Activated naive CD8-positive, alpha-beta T cell treated with anti-CD3 and anti-CD28 coated beads, Interleukin-2, amount 10 ng/mL, durations not matched to agents 7 days and 5 days (primary cell): Measurements from ENCODE around the gene OR2B3. TPM values are rescaled to one million over a fixed set of nuclear protein-coding genes. Genes with fewer than 3 reads are reported as not detected.
"Not testable (repeated sequence)": the region's sequence is repeated elsewhere in the genome, so short reads cannot be mapped to it uniquely, and the experiment has no call there.

Experiments used
- ATAC-seq: fragments of 150-1000 bp; cut with Tn5 transposase; one replicate; pipeline ENCODE4 v1.10.0; 2021; ENCODE audit warnings: low read depth, moderate library complexity
- POLR2A ChIA-PET: fragments of 350-600 bp; sonication (Branson Sonifier 250); formaldehyde crosslinking; loops from one replicate; lab custom pipeline; 2021; ENCODE audit warnings: antibody characterized with exemption; lab: Charles Lee
- DNase-seq: peaks from one replicate; pipeline ENCODE4 v3.0.0; 2021
- H3K27ac Mint-ChIP-seq: one replicate; pipeline ENCODE4 v1.8.0; 2022; ENCODE audit warnings: mild to moderate bottlenecking, mixed read lengths
- H3K27me3 Mint-ChIP-seq: one replicate; pipeline ENCODE4 v1.8.0; 2022; ENCODE audit warnings: mild to moderate bottlenecking, moderate library complexity, mixed read lengths
- H3K36me3 Mint-ChIP-seq: one replicate; pipeline ENCODE4 v1.8.0; 2021; ENCODE audit warnings: mild to moderate bottlenecking, mixed read lengths
- H3K4me1 Mint-ChIP-seq: one replicate; pipeline ENCODE4 v1.8.0; 2021; ENCODE audit warnings: mixed read lengths
- H3K4me3 Mint-ChIP-seq: one replicate; pipeline ENCODE4 v1.8.0; 2022; ENCODE audit warnings: mild to moderate bottlenecking, moderate library complexity, mixed read lengths
- H3K9me3 Mint-ChIP-seq: one replicate; pipeline ENCODE4 v1.8.0; 2021; ENCODE audit warnings: mixed read lengths
- total RNA-seq, 2 experiments: library from RNA; stranded (reverse); gene quantifications; one replicate each; pipeline ENCODE4 v1.2.3, GENCODE V29; 2021

The OR2B3 gene
- not detected for total RNA-seq

GRCh38 chr6:29087213-29087612 lies at the start of gene OR2B3:
Gene OR2B3 (minus strand): TSS chr6:29087313. CDS start chr6:29087248, 65 bp downstream.
- Mint-ChIP-seq H3K4me1 (no peaks in the 10 kb centered on the region), H3K27me3 (peaks cover 5% of the 10 kb centered on the region), H3K4me3 (no peak within 1 kb of the TSS), H3K9me3 (no peaks in the 10 kb centered on the region), H3K36me3 (no peaks in the 10 kb centered on the region), H3K27ac (no peak within 1 kb of the TSS)
- ATAC-seq (no peak), DNase-seq (no peak)
- POLR2A ChIA-PET = no interaction called here

GRCh38 chr6:29131691-29132090 lies 44.6 kb upstream of the OR2B3 start:
- ATAC-seq (no peak), DNase-seq (no peak)
- no peak overlapping the region for H3K27ac Mint-ChIP-seq
- H3K9me3 Mint-ChIP-seq = no peaks in the 10 kb centered on the region
- no peaks in the 10 kb centered on the region for H3K36me3 Mint-ChIP-seq
- no peaks in the 10 kb centered on the region for H3K4me1 Mint-ChIP-seq
- H3K4me3 Mint-ChIP-seq = no peak overlapping the region
- peaks cover 20% of the 10 kb centered on the region for H3K27me3 Mint-ChIP-seq
- POLR2A ChIA-PET = no interaction called here

GRCh38 chr6:29130644-29131043 lies 43.5 kb upstream of the OR2B3 start:
- H3K36me3 Mint-ChIP-seq = no peaks in the 10 kb centered on the region
- no peaks in the 10 kb centered on the region for H3K9me3 Mint-ChIP-seq
- H3K27ac Mint-ChIP-seq = no peak overlapping the region
- POLR2A ChIA-PET = no interaction called here
- H3K4me1 Mint-ChIP-seq = no peaks in the 10 kb centered on the region
- DNase-seq (no peak), ATAC-seq (no peak)
- H3K4me3 Mint-ChIP-seq = no peak overlapping the region
- peaks cover 20% of the 10 kb centered on the region for H3K27me3 Mint-ChIP-seq

GRCh38 chr6:29129326-29130012 lies 42.4 kb upstream of the OR2B3 start:
- Mint-ChIP-seq H3K27ac (no peak overlapping the region), H3K4me1 (no peaks in the 10 kb centered on the region), H3K36me3 (no peaks in the 10 kb centered on the region), H3K27me3 (peaks cover 16% of the 10 kb centered on the region), H3K9me3 (no peaks in the 10 kb centered on the region), H3K4me3 (no peak overlapping the region)
- ATAC-seq (no peak), DNase-seq (no peak)
- POLR2A ChIA-PET = no interaction called here

- H3K27ac Mint-ChIP-seq, POLR2A ChIA-PET, DNase-seq, H3K4me3 Mint-ChIP-seq, ATAC-seq, H3K36me3 Mint-ChIP-seq, H3K4me1 Mint-ChIP-seq, H3K27me3 Mint-ChIP-seq, H3K9me3 Mint-ChIP-seq: not testable (repeated sequence)
These were observed 27.9 kb upstream of the OR2B3 start for GRCh38 chr6:29114964-29115363.

- DNase-seq (no peak), ATAC-seq (no peak)
- Mint-ChIP-seq H3K4me1 (no peaks in the 10 kb centered on the region), H3K4me3 (no peak overlapping the region), H3K27ac (no peak overlapping the region), H3K9me3 (no peaks in the 10 kb centered on the region), H3K27me3 (peaks cover 14% of the 10 kb centered on the region), H3K36me3 (no peaks in the 10 kb centered on the region)
- POLR2A ChIA-PET = no interaction called here
These were observed 25.0 kb upstream of the OR2B3 start for GRCh38 chr6:29112135-29112534.

- no peak within 1 kb of the TSS for H3K4me3 Mint-ChIP-seq
- H3K9me3 Mint-ChIP-seq = no peaks in the 10 kb centered on the region
- POLR2A ChIA-PET = no interaction called here
- H3K4me1 Mint-ChIP-seq = no peaks in the 10 kb centered on the region
- H3K36me3 Mint-ChIP-seq = no peaks in the 10 kb centered on the region
- no peak within 1 kb of the TSS for H3K27ac Mint-ChIP-seq
- no peak for ATAC-seq
- no peak for DNase-seq
- H3K27me3 Mint-ChIP-seq = peaks cover 18% of the 10 kb centered on the region
These were observed 20.6 kb upstream of the OR2B3 start, which contains the start of gene OR2J3 for GRCh38 chr6:29107758-29108157. Gene OR2J3 (plus strand): TSS chr6:29108058. CDS start chr6:29111891, 3,833 bp downstream.

- H3K4me3 Mint-ChIP-seq = no peak within 1 kb of the TSS
- ATAC-seq = no peak
- POLR2A ChIA-PET = no interaction called here
- no peak within 1 kb of the TSS for H3K27ac Mint-ChIP-seq
- H3K27me3 Mint-ChIP-seq = peaks cover 5% of the 10 kb centered on the region
- no peaks in the 10 kb centered on the region for H3K36me3 Mint-ChIP-seq
- H3K9me3 Mint-ChIP-seq = no peaks in the 10 kb centered on the region
- no peaks in the 10 kb centered on the region for H3K4me1 Mint-ChIP-seq
- no peak for DNase-seq
These were observed 12.1 kb upstream of the OR2B3 start, which contains the start of gene OR2J1 for GRCh38 chr6:29099190-29099589. Gene OR2J1 (plus strand): TSS chr6:29099490. CDS start chr6:29100943, 1,453 bp downstream.

GRCh38 chr6:29097803-29098202 lies 10.7 kb upstream of the OR2B3 start:
- Mint-ChIP-seq H3K4me3 (no peak overlapping the region), H3K27me3 (peaks cover 8% of the 10 kb centered on the region), H3K4me1 (no peaks in the 10 kb centered on the region), H3K36me3 (no peaks in the 10 kb centered on the region), H3K27ac (no peak overlapping the region), H3K9me3 (no peaks in the 10 kb centered on the region)
- ATAC-seq (no peak), DNase-seq (no peak)
- POLR2A ChIA-PET = no interaction called here

GRCh38 chr6:29092957-29093356 lies 5.8 kb upstream of the OR2B3 start:
- POLR2A ChIA-PET = no interaction called here
- H3K27me3 Mint-ChIP-seq = peaks cover 9% of the 10 kb centered on the region
- DNase-seq (no peak), ATAC-seq (no peak)
- H3K4me1 Mint-ChIP-seq = no peaks in the 10 kb centered on the region
- H3K27ac Mint-ChIP-seq = no peak overlapping the region
- H3K4me3 Mint-ChIP-seq = no peak overlapping the region
- no peaks in the 10 kb centered on the region for H3K9me3 Mint-ChIP-seq
- no peaks in the 10 kb centered on the region for H3K36me3 Mint-ChIP-seq

GRCh38 chr6:29082457-29082856 lies 4.7 kb downstream of the OR2B3 start:
- H3K4me3 Mint-ChIP-seq = no peak overlapping the region
- H3K4me1 Mint-ChIP-seq = peaks cover 2% of the 10 kb centered on the region
- H3K27ac Mint-ChIP-seq = no peak overlapping the region
- no peaks in the 10 kb centered on the region for H3K9me3 Mint-ChIP-seq
- DNase-seq (no peak), ATAC-seq (no peak)
- no peaks in the 10 kb centered on the region for H3K36me3 Mint-ChIP-seq
- H3K27me3 Mint-ChIP-seq = peaks cover 2% of the 10 kb centered on the region
- POLR2A ChIA-PET = no interaction called here

GRCh38 chr6:29081312-29081711 lies 5.8 kb downstream of the OR2B3 start:
- no peak overlapping the region for H3K27ac Mint-ChIP-seq
- ATAC-seq = no peak
- peaks cover 2% of the 10 kb centered on the region for H3K4me1 Mint-ChIP-seq

GRCh38 chr6:29079203-29079602 lies 7.9 kb downstream of the OR2B3 start:
- POLR2A ChIA-PET = no interaction called here
- H3K4me3 Mint-ChIP-seq = no peak overlapping the region

More at GRCh38 chr6:29081312-29081711, 5.8 kb downstream of the OR2B3 start:
- no peaks in the 10 kb centered on the region for H3K36me3 Mint-ChIP-seq
- no peak overlapping the region for H3K4me3 Mint-ChIP-seq
- POLR2A ChIA-PET = no interaction called here
- no peaks in the 10 kb centered on the region for H3K9me3 Mint-ChIP-seq
- DNase-seq = no peak
- peaks cover 2% of the 10 kb centered on the region for H3K27me3 Mint-ChIP-seq

More at GRCh38 chr6:29079203-29079602, 7.9 kb downstream of the OR2B3 start:
- ATAC-seq (no peak), DNase-seq (no peak)
- H3K27ac Mint-ChIP-seq = no peak overlapping the region
- peaks cover 2% of the 10 kb centered on the region for H3K4me1 Mint-ChIP-seq
- H3K36me3 Mint-ChIP-seq = no peaks in the 10 kb centered on the region
- no peaks in the 10 kb centered on the region for H3K9me3 Mint-ChIP-seq
- H3K27me3 Mint-ChIP-seq = peaks cover 9% of the 10 kb centered on the region
